ENCODE measurements around the gene ZNF79. TPM values are rescaled to one million over a fixed set of nuclear protein-coding genes. Genes with fewer than 3 reads are reported as not detected.
A peak's percentile ranks its signal among the peaks of the same experiment; 100 is the strongest.

The ZNF79 gene
- total RNA-seq, 1 donor from 2014 or later = 6.2 TPM

- Histone ChIP-seq H3K27me3 (ENCODE audit: low read depth) (no peaks in the 10 kb centered on the region), H3K4me3 (no peak overlapping the region), H3K27ac (replicated peaks) (no peak overlapping the region), H3K4me1 (peaks cover 3% of the 10 kb centered on the region), H3K36me3 (peaks cover 11% of the 10 kb centered on the region), H3K9me3 (replicated peaks) (no peaks in the 10 kb centered on the region)
- DNase-seq = no peak
- intact Hi-C loops (cut with micrococcal nuclease) = no loop called here
- TF ChIP-seq CTCF (IDR thresholded peaks at IDR 0.05; ENCODE audit: borderline replicate concordance) = no peak
These were observed 37.9 kb upstream of the ZNF79 start for GRCh38 chr9:127386249-127386648.

- H3K9me3 ChIP-seq (replicated peaks) = no peaks in the 10 kb centered on the region
- intact Hi-C loops (cut with micrococcal nuclease) = no loop called here
- no peak for DNase-seq
- no peaks in the 10 kb centered on the region for H3K27me3 ChIP-seq (ENCODE audit: low read depth)
- no peak overlapping the region for H3K4me3 ChIP-seq
- H3K36me3 ChIP-seq = peaks cover 14% of the 10 kb centered on the region
- H3K27ac ChIP-seq (replicated peaks) = no peak overlapping the region
- H3K4me1 ChIP-seq = peaks cover 3% of the 10 kb centered on the region
- TF ChIP-seq CTCF (IDR thresholded peaks at IDR 0.05; ENCODE audit: borderline replicate concordance) = no peak
These were observed 37.2 kb upstream of the ZNF79 start for GRCh38 chr9:127386981-127387380.

GRCh38 chr9:127388037-127388855 is 35.9 kb upstream of the ZNF79 start:
- DNase-seq = peak; percentile 39

GRCh38 chr9:127388856-127389238 is 35.3 kb upstream of the ZNF79 start:
- Histone ChIP-seq H3K36me3 (peaks cover 14% of the 10 kb centered on the region), H3K4me3 (no peak overlapping the region), H3K27ac (replicated peaks) (no peak overlapping the region), H3K4me1 (peaks cover 3% of the 10 kb centered on the region), H3K9me3 (replicated peaks) (no peaks in the 10 kb centered on the region), H3K27me3 (ENCODE audit: low read depth) (no peaks in the 10 kb centered on the region)
- intact Hi-C loops (cut with micrococcal nuclease) = no loop called here
- no peak for DNase-seq
- no peak for TF ChIP-seq CTCF (IDR thresholded peaks at IDR 0.05; ENCODE audit: borderline replicate concordance)

More at GRCh38 chr9:127388037-127388855, 35.9 kb upstream of the ZNF79 start:
- Histone ChIP-seq H3K36me3 (peaks cover 14% of the 10 kb centered on the region), H3K4me3 (no peak overlapping the region), H3K9me3 (replicated peaks) (no peaks in the 10 kb centered on the region), H3K4me1 (peaks cover 3% of the 10 kb centered on the region), H3K27me3 (ENCODE audit: low read depth) (no peaks in the 10 kb centered on the region), H3K27ac (replicated peaks) (no peak overlapping the region)
- TF ChIP-seq CTCF (IDR thresholded peaks at IDR 0.05; ENCODE audit: borderline replicate concordance) = no peak
- intact Hi-C loops (cut with micrococcal nuclease) = no loop called here

GRCh38 chr9:127389381-127390247 is 34.6 kb upstream of the ZNF79 start:
- H3K4me3 ChIP-seq = no peak overlapping the region
- H3K27me3 ChIP-seq (ENCODE audit: low read depth) = no peaks in the 10 kb centered on the region
- no peak for TF ChIP-seq CTCF (IDR thresholded peaks at IDR 0.05; ENCODE audit: borderline replicate concordance)
- H3K27ac ChIP-seq (replicated peaks) = no peak overlapping the region
- no peak for DNase-seq
- H3K36me3 ChIP-seq = peaks cover 14% of the 10 kb centered on the region
- intact Hi-C loops (cut with micrococcal nuclease) = no loop called here
- H3K9me3 ChIP-seq (replicated peaks) = no peaks in the 10 kb centered on the region
- H3K4me1 ChIP-seq = peaks cover 3% of the 10 kb centered on the region

Data from left ventricle myocardium inferior (tissue), 1 donor.